Effector memory CD4-positive, alpha-beta T cell (primary cell): ENCODE measurements around the gene RRAGA.

Source experiments
- DNase-seq, 3 donors: peaks; one replicate each; pipeline ENCODE4 v3.0.0-alpha.2; 2020
- H3K27ac ChIP-seq: 2 replicates; pipeline ENCODE4 v1.7.0; 2013; ENCODE audit warnings: mild to moderate bottlenecking, low read length, moderate library complexity; ENCODE audit not compliant: insufficient read depth, poor library complexity, severe bottlenecking
- H3K27me3 ChIP-seq: replicated peaks from 2 replicates; pipeline ENCODE4 v1.7.0; 2013; ENCODE audit warnings: mild to moderate bottlenecking, low read length; ENCODE audit not compliant: insufficient read depth, control insufficient read depth, poor library complexity, severe bottlenecking
- H3K36me3 ChIP-seq: 2 replicates; pipeline ENCODE4 v1.7.0; 2013; ENCODE audit warnings: mild to moderate bottlenecking, low read length, moderate library complexity; ENCODE audit not compliant: control insufficient read depth, insufficient read depth
- H3K4me1 ChIP-seq: 2 replicates; pipeline ENCODE4 v1.7.0; 2013; ENCODE audit warnings: low read length, mild to moderate bottlenecking; ENCODE audit not compliant: control insufficient read depth, insufficient read depth, poor library complexity, severe bottlenecking
- H3K4me3 ChIP-seq: 2 replicates; pipeline ENCODE4 v1.7.0; 2013; ENCODE audit warnings: low read length, low read depth, mild to moderate bottlenecking; ENCODE audit not compliant: insufficient read depth, poor library complexity, severe bottlenecking
- H3K9me3 ChIP-seq: 2 replicates; pipeline ENCODE4 v1.7.0; 2013; ENCODE audit warnings: mild to moderate bottlenecking, low read length, moderate library complexity; ENCODE audit not compliant: control insufficient read depth

The RRAGA gene

GRCh38 chr9:19028835-19029451 is 20.3 kb upstream of the RRAGA start:
- no peak overlapping the region for H3K27ac ChIP-seq
- no peak overlapping the region for H3K4me3 ChIP-seq
- H3K4me1 ChIP-seq = no peaks in the 10 kb centered on the region
- no peak for DNase-seq
- no peaks in the 10 kb centered on the region for H3K9me3 ChIP-seq
- H3K27me3 ChIP-seq = no peaks in the 10 kb centered on the region
- H3K36me3 ChIP-seq = no peaks in the 10 kb centered on the region

- no peaks in the 10 kb centered on the region for H3K27me3 ChIP-seq
- H3K4me1 ChIP-seq = no peaks in the 10 kb centered on the region
- DNase-seq = no peak
- no peak overlapping the region for H3K27ac ChIP-seq
- H3K9me3 ChIP-seq = no peaks in the 10 kb centered on the region
- H3K4me3 ChIP-seq = no peak overlapping the region
- no peaks in the 10 kb centered on the region for H3K36me3 ChIP-seq
These were observed 18.3 kb upstream of the RRAGA start for GRCh38 chr9:19030899-19031298.

- DNase-seq = no peak
- Histone ChIP-seq H3K4me1 (no peaks in the 10 kb centered on the region), H3K27ac (no peak overlapping the region), H3K27me3 (no peaks in the 10 kb centered on the region), H3K36me3 (no peaks in the 10 kb centered on the region), H3K9me3 (no peaks in the 10 kb centered on the region), H3K4me3 (no peak overlapping the region)
These were observed 16.8 kb upstream of the RRAGA start for GRCh38 chr9:19032406-19032805.

GRCh38 chr9:19033015-19033414 is 16.2 kb upstream of the RRAGA start, which contains the start of gene SAXO1:
Gene SAXO1 (minus strand): TSS chr9:19033209. CDS start chr9:19032908, 301 bp downstream.
- Histone ChIP-seq H3K36me3 (no peaks in the 10 kb centered on the region), H3K4me1 (no peaks in the 10 kb centered on the region), H3K27me3 (no peaks in the 10 kb centered on the region), H3K4me3 (no peak within 1 kb of the TSS), H3K27ac (no peak within 1 kb of the TSS), H3K9me3 (no peaks in the 10 kb centered on the region)
- no peak for DNase-seq

GRCh38 chr9:19036611-19037010 is 12.6 kb upstream of the RRAGA start:
- H3K9me3 ChIP-seq = no peaks in the 10 kb centered on the region
- no peaks in the 10 kb centered on the region for H3K4me1 ChIP-seq
- no peak for DNase-seq
- H3K27me3 ChIP-seq = no peaks in the 10 kb centered on the region
- H3K4me3 ChIP-seq = no peak overlapping the region
- H3K36me3 ChIP-seq = no peaks in the 10 kb centered on the region
- no peak overlapping the region for H3K27ac ChIP-seq

GRCh38 chr9:19049917-19050636 is 850 bp downstream of the RRAGA start:
- DNase-seq = no peak
- H3K4me3 ChIP-seq = peak overlapping the region; percentile 84
- peak overlapping the region; percentile 88 for H3K27ac ChIP-seq

GRCh38 chr9:19050637-19051591 is 1.7 kb downstream of the RRAGA start:
- H3K36me3 ChIP-seq = no peaks in the 10 kb centered on the region
- H3K27me3 ChIP-seq = no peaks in the 10 kb centered on the region
- peak overlapping the region; percentile 84 for H3K4me3 ChIP-seq
- no peak for DNase-seq
- H3K4me1 ChIP-seq = peaks cover 13% of the 10 kb centered on the region
- no peaks in the 10 kb centered on the region for H3K9me3 ChIP-seq
- H3K27ac ChIP-seq = no peak overlapping the region

More at GRCh38 chr9:19049917-19050636, 850 bp downstream of the RRAGA start:
- Histone ChIP-seq H3K36me3 (no peaks in the 10 kb centered on the region), H3K9me3 (no peaks in the 10 kb centered on the region), H3K27me3 (no peaks in the 10 kb centered on the region), H3K4me1 (peaks cover 13% of the 10 kb centered on the region)

- peaks cover 26% of the 10 kb centered on the region for H3K36me3 ChIP-seq
- H3K4me1 ChIP-seq = no peaks in the 10 kb centered on the region
- no peaks in the 10 kb centered on the region for H3K9me3 ChIP-seq
- DNase-seq = no peak
- no peak overlapping the region for H3K27ac ChIP-seq
- H3K4me3 ChIP-seq = no peak overlapping the region
- no peaks in the 10 kb centered on the region for H3K27me3 ChIP-seq
These were observed 7.8 kb downstream of the RRAGA start for GRCh38 chr9:19057033-19057432.

GRCh38 chr9:19074229-19074628 is 25.0 kb downstream of the RRAGA start:
- Histone ChIP-seq H3K4me3 (no peak overlapping the region), H3K27ac (no peak overlapping the region), H3K27me3 (no peaks in the 10 kb centered on the region), H3K4me1 (no peaks in the 10 kb centered on the region), H3K36me3 (peaks cover 38% of the 10 kb centered on the region), H3K9me3 (no peaks in the 10 kb centered on the region)
- DNase-seq = no peak
